GM12892 (cell line): Measurements from ENCODE around the gene IDUA.

Experiments
- POLR2A ChIP-seq: IDR thresholded peaks from 2 replicates; pipeline ENCODE4 v1.6.1; 2011; ENCODE audit warnings: low read depth, low read length, control low read depth
- TAF1 ChIP-seq: IDR thresholded peaks from 2 replicates; pipeline ENCODE4 v1.6.1; 2011; ENCODE audit warnings: low read depth, mild to moderate bottlenecking, control low read depth, low read length, borderline replicate concordance

DNA sequence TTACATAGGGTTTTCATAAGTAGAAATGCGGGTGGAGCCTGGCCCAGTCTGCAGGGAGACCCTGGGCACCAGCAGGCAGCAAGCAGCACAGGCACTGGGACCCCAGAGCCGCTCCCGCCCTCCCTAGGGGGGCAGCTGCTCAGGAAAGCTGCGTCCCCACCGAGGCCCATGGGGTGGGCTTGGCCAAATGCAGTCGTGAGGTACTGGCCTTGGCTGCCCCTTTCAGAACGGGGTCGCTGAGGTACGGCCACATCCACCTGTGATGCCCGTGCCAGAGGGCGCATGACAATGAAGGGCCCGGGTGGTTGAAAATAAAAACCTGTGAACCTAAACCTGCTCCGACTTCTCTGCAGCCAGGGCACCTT is 37.9 kb upstream of the IDUA start:
- TF ChIP-seq POLR2A (no peak), TAF1 (no peak)
